ENCODE measurements around the gene FNIP1. TPM values are rescaled to one million over a fixed set of nuclear protein-coding genes. Genes with fewer than 3 reads are reported as not detected.

Gene FNIP1
- total RNA-seq, 1 donor from 2014 or later = 40.6 TPM

DNA sequence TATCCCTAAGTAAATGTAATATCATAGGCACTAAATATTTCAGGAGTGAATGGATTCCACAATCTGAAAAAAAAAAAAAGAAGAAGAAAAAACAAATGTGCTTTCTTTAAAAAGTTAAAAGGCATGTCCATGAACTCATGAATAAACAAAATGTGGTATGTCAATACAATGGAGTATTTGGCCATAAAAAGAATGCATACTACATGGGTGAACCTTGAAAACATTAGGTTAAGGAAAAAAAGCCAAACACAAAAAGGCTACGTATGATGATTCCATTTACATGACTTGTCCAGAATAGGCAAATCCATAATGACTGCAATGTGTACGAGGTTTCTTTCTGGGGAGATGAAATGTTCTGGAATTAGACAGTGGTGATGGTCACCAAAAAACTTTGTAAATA is 45.3 kb downstream of the FNIP1 start:
- Mint-ChIP-seq H3K27me3 (ENCODE audit: low read depth) (no peaks in the 10 kb centered on the region), H3K36me3 (ENCODE audit: low read depth) (peaks cover 2% of the 10 kb centered on the region), H3K4me3 (ENCODE audit: unreplicated experiment) (no peak overlapping the region), H3K9me3 (ENCODE audit: low read depth) (no peaks in the 10 kb centered on the region), H3K4me1 (ENCODE audit: low read depth) (peaks cover 52% of the 10 kb centered on the region), H3K27ac (ENCODE audit: unreplicated experiment) (no peak overlapping the region)
- TF ChIP-seq, protein P1, sequence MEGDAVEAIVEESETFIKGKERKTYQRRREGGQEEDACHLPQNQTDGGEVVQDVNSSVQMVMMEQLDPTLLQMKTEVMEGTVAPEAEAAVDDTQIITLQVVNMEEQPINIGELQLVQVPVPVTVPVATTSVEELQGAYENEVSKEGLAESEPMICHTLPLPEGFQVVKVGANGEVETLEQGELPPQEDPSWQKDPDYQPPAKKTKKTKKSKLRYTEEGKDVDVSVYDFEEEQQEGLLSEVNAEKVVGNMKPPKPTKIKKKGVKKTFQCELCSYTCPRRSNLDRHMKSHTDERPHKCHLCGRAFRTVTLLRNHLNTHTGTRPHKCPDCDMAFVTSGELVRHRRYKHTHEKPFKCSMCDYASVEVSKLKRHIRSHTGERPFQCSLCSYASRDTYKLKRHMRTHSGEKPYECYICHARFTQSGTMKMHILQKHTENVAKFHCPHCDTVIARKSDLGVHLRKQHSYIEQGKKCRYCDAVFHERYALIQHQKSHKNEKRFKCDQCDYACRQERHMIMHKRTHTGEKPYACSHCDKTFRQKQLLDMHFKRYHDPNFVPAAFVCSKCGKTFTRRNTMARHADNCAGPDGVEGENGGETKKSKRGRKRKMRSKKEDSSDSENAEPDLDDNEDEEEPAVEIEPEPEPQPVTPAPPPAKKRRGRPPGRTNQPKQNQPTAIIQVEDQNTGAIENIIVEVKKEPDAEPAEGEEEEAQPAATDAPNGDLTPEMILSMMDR (IDR thresholded peaks at IDR 0.05) = no peak
- DNase-seq (ENCODE audit: low spot score) = no peak

DNA sequence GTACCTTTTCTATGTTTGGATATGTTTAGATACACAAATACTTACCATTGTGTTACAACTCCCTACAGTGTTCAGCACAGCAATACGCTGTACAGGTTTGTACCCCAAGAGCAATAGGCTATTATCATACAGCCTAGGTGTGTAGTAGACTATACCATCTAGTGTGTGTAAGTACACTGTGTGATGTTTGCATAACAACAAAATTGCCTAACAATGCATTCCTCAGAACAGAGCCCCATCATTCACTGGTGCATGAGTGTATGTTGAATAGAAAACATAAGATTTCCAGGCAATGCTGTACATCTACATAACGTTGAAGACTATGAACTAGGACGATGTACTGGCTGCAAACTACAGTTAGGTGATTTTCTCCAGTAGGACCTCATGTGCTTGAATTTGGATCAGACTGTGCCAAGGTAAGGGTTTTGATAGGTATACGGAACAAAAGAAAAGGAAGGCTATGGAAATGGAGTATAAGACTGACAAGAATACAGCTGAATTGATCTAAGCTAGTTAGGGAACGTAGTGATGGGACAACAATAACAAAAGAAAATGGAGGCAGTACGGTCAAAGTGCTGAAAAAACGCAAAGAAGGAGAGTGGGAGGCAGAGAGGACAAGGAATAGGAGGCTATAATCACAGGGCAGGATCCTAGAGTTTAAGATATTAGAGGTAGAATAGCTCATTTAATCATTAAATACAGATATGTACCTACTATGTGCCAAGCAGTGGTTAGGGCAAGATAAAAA is 46.9 kb downstream of the FNIP1 start:
- no peaks in the 10 kb centered on the region for H3K27me3 Mint-ChIP-seq (ENCODE audit: low read depth)
- peaks cover 65% of the 10 kb centered on the region for H3K4me1 Mint-ChIP-seq (ENCODE audit: low read depth)

DNA sequence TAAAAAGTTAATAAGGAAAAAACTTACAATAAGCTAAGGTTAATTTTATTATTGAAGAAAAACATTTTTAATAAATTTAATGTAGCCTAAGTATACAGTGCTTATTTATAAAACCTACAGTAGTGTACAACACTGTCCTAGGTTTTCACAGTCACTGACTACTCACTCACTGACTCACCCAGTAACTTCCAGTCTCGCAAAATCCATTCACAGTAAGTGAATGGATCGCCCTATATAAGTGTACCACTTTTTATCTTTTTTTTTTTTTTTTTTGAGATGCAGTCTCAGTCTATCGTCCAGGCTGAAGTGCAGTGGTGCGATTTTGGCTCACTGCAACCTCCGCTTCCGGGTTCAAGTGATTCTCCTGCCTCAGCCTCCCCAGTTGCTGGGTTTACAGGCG is 47.7 kb downstream of the FNIP1 start:
- H3K4me1 Mint-ChIP-seq (ENCODE audit: low read depth) = peaks cover 63% of the 10 kb centered on the region

More for the DNA sequence above, 46.9 kb downstream of the FNIP1 start:
- Mint-ChIP-seq H3K4me3 (ENCODE audit: unreplicated experiment) (no peak overlapping the region), H3K9me3 (ENCODE audit: low read depth) (no peaks in the 10 kb centered on the region), H3K27ac (ENCODE audit: unreplicated experiment) (no peak overlapping the region), H3K36me3 (ENCODE audit: low read depth) (peaks cover 2% of the 10 kb centered on the region)
- DNase-seq (ENCODE audit: low spot score) = no peak
- TF ChIP-seq, protein P1 (IDR thresholded peaks at IDR 0.05) = no peak

DNA sequence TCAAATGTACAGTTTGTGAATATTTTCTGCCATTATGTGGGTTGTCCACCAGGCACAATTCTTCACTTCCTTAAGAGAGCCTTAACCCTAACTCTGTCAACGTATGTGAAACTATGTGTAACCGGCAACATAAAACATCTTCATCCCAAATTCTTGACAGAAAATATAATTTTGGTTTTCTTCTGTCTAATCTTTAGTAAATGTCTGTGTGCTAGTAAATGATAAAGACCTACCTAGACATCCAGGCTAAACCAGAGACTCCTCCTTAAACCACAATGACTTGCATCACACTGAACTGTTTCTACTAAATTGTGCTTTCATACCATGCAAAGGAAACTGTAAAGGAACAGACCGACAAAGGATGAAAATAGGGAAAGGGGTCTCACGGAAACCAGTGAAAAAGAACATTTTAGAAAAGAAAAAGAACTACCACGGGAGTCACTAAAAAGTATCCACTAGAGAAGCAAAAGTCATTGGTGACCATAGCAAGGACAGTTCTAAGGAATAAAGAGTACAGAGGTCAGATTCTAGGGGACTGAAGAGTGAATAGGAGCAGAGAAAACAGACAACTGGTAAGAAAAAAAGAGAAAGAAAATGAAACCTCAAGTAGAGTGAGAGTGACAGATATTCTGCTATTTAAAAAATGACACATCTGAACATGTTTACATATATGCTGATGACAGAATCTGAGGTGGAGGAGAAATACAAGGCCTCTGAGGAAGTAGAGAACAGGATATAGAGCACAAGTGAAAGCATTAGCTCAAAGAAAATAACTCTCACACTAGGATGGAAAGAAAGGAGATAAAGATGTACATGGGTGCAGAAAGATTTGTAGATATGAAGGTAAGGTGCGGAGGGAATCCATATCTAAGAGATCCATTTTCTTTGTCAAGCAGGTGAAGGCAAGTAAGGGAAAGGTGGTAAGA is 49.4 kb downstream of the FNIP1 start:
- no peaks in the 10 kb centered on the region for H3K9me3 Mint-ChIP-seq (ENCODE audit: low read depth)
- peak overlapping the region; percentile 76 for H3K27ac Mint-ChIP-seq (ENCODE audit: unreplicated experiment)
- DNase-seq (ENCODE audit: low spot score) = no peak
- TF ChIP-seq, protein P1 (IDR thresholded peaks at IDR 0.05) = no peak
- peaks cover 13% of the 10 kb centered on the region for H3K36me3 Mint-ChIP-seq (ENCODE audit: low read depth)
- no peak overlapping the region for H3K4me3 Mint-ChIP-seq (ENCODE audit: unreplicated experiment)
- peaks cover 53% of the 10 kb centered on the region for H3K4me1 Mint-ChIP-seq (ENCODE audit: low read depth)
- H3K27me3 Mint-ChIP-seq (ENCODE audit: low read depth) = no peaks in the 10 kb centered on the region

More for the DNA sequence above, 47.7 kb downstream of the FNIP1 start:
- TF ChIP-seq, protein P1 (IDR thresholded peaks at IDR 0.05) = no peak
- no peaks in the 10 kb centered on the region for H3K27me3 Mint-ChIP-seq (ENCODE audit: low read depth)
- no peak overlapping the region for H3K27ac Mint-ChIP-seq (ENCODE audit: unreplicated experiment)
- peaks cover 5% of the 10 kb centered on the region for H3K36me3 Mint-ChIP-seq (ENCODE audit: low read depth)
- DNase-seq (ENCODE audit: low spot score) = no peak
- H3K9me3 Mint-ChIP-seq (ENCODE audit: low read depth) = no peaks in the 10 kb centered on the region
- H3K4me3 Mint-ChIP-seq (ENCODE audit: unreplicated experiment) = no peak overlapping the region

DNA sequence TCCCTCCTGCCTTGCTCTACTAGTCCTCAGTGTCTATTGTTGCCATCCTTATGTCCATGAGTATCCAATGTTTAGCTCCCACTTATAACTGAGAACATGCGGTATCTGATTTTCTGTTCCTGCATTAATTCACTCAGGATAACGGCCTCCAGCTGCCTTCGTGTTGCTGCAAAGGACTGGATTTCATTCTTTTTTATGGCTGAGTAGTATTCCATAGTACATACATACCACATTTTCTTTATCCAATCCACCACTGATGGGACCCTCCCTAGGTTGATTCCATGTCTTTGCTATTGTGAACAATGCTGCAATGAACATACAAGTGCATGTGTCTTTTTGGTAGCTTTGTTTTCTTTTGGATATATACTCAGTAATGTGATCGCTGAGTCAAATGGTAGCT is 50.4 kb downstream of the FNIP1 start:
- Mint-ChIP-seq H3K36me3 (ENCODE audit: low read depth) (peaks cover 14% of the 10 kb centered on the region), H3K4me1 (ENCODE audit: low read depth) (peaks cover 48% of the 10 kb centered on the region), H3K4me3 (ENCODE audit: unreplicated experiment) (no peak overlapping the region), H3K27ac (ENCODE audit: unreplicated experiment) (peak overlapping the region; percentile 76), H3K9me3 (ENCODE audit: low read depth) (no peaks in the 10 kb centered on the region), H3K27me3 (ENCODE audit: low read depth) (no peaks in the 10 kb centered on the region)
- TF ChIP-seq, protein P1 (IDR thresholded peaks at IDR 0.05) = no peak
- DNase-seq (ENCODE audit: low spot score) = no peak

Measured in chondrocyte (in vitro differentiated cells).